ENCODE results near the gene KCNQ1OT1.

The KCNQ1OT1 gene

DNA sequence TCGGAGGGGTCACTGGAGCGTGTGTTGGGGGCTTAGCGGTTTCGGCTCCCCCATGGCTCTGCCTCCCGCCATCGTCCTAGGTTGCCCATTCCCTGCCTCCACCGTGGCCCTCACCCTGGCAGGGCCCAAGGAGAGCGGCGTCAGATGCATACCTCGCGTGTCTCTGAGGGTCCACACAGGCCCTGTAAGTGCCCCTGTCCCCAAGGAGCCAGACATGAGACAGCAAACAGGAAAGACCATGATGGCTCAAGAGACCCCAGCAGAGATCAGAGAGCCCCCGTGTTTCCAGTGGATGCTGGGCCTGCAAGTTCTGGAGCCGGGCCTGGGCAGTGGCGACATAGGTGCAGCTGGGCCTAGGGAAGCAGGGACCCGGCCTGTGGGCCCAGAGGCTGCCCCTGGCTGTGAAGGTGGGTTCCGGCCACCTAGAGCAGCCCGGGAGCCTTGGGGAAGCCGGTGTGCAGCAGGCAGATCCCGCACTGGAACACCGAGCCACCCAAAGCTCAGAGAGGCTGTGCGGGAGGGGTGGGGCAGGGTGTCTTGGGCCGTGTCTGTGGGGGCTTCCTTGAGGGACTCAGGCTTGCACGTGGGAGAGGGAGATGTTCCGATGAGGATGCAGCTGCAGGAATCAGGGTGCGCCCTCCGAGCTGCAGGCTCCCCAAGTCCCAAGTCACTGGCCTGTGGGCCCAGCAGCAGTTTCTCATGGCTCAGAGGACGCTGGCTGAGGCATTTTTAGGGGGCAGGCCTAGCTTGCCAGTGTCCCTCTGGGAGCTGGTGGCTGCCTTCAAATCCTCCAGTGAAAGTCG, 126.4 kb downstream of the KCNQ1OT1 start:
- no peaks in the 10 kb centered on the region for H3K4me1 ChIP-seq (ENCODE audit: low read length)
- H2AFZ ChIP-seq (ENCODE audit: low read depth, low read length): no peak overlapping the region
- H3K9me3 ChIP-seq (ENCODE audit: insufficient read depth, low read length): no peaks in the 10 kb centered on the region
- no peak for TF ChIP-seq EZH2phosphoT487 (IDR thresholded peaks at IDR 0.05; ENCODE audit: low read depth)
- TF ChIP-seq, protein P1, sequence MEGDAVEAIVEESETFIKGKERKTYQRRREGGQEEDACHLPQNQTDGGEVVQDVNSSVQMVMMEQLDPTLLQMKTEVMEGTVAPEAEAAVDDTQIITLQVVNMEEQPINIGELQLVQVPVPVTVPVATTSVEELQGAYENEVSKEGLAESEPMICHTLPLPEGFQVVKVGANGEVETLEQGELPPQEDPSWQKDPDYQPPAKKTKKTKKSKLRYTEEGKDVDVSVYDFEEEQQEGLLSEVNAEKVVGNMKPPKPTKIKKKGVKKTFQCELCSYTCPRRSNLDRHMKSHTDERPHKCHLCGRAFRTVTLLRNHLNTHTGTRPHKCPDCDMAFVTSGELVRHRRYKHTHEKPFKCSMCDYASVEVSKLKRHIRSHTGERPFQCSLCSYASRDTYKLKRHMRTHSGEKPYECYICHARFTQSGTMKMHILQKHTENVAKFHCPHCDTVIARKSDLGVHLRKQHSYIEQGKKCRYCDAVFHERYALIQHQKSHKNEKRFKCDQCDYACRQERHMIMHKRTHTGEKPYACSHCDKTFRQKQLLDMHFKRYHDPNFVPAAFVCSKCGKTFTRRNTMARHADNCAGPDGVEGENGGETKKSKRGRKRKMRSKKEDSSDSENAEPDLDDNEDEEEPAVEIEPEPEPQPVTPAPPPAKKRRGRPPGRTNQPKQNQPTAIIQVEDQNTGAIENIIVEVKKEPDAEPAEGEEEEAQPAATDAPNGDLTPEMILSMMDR (IDR thresholded peaks at IDR 0.05; ENCODE audit: low read depth, low read length): no peak
- H3K27ac ChIP-seq (ENCODE audit: low read length): no peak overlapping the region
- no peaks in the 10 kb centered on the region for H4K20me1 ChIP-seq (ENCODE audit: insufficient read depth, low read length)
- no peak overlapping the region for H3K4me3 ChIP-seq (ENCODE audit: low read length)
- no peaks in the 10 kb centered on the region for H3K27me3 ChIP-seq (ENCODE audit: low read depth, low read length)
- H3K9ac ChIP-seq (ENCODE audit: low read length): no peak overlapping the region
- H3K79me2 ChIP-seq (ENCODE audit: low read length): no peaks in the 10 kb centered on the region
- H3K4me2 ChIP-seq (ENCODE audit: low read length): no peak overlapping the region
- H3K36me3 ChIP-seq (replicated peaks; ENCODE audit: low read depth, low read length): no peaks in the 10 kb centered on the region

- no peaks in the 10 kb centered on the region for H3K36me3 ChIP-seq (replicated peaks; ENCODE audit: low read depth, low read length)
- no peak overlapping the region for H3K4me2 ChIP-seq (ENCODE audit: low read length)
- no peaks in the 10 kb centered on the region for H3K9me3 ChIP-seq (ENCODE audit: insufficient read depth, low read length)
- no peaks in the 10 kb centered on the region for H3K4me1 ChIP-seq (ENCODE audit: low read length)
- no peak overlapping the region for H3K4me3 ChIP-seq (ENCODE audit: low read length)
- no peaks in the 10 kb centered on the region for H3K27me3 ChIP-seq (ENCODE audit: low read depth, low read length)
- TF ChIP-seq, protein P1 (IDR thresholded peaks at IDR 0.05; ENCODE audit: low read depth, low read length): no peak
- TF ChIP-seq EZH2phosphoT487 (IDR thresholded peaks at IDR 0.05; ENCODE audit: low read depth): no peak
- no peak overlapping the region for H2AFZ ChIP-seq (ENCODE audit: low read depth, low read length)
- no peak overlapping the region for H3K27ac ChIP-seq (ENCODE audit: low read length)
- H3K9ac ChIP-seq (ENCODE audit: low read length): no peak overlapping the region
- H3K79me2 ChIP-seq (ENCODE audit: low read length): no peaks in the 10 kb centered on the region
- no peaks in the 10 kb centered on the region for H4K20me1 ChIP-seq (ENCODE audit: insufficient read depth, low read length)
Measured at GRCh38 chr11:2572491-2573239, 127.1 kb downstream of the KCNQ1OT1 start.

GRCh38 chr11:2571598-2572281, 128.1 kb downstream of the KCNQ1OT1 start:
- no peak overlapping the region for H2AFZ ChIP-seq (ENCODE audit: low read depth, low read length)
- no peaks in the 10 kb centered on the region for H3K27me3 ChIP-seq (ENCODE audit: low read depth, low read length)
- H3K4me2 ChIP-seq (ENCODE audit: low read length): no peak overlapping the region
- no peaks in the 10 kb centered on the region for H3K4me1 ChIP-seq (ENCODE audit: low read length)
- no peaks in the 10 kb centered on the region for H4K20me1 ChIP-seq (ENCODE audit: insufficient read depth, low read length)
- TF ChIP-seq, protein P1 (IDR thresholded peaks at IDR 0.05; ENCODE audit: low read depth, low read length): no peak
- no peak for TF ChIP-seq EZH2phosphoT487 (IDR thresholded peaks at IDR 0.05; ENCODE audit: low read depth)
- no peaks in the 10 kb centered on the region for H3K36me3 ChIP-seq (replicated peaks; ENCODE audit: low read depth, low read length)
- no peaks in the 10 kb centered on the region for H3K9me3 ChIP-seq (ENCODE audit: insufficient read depth, low read length)
- H3K9ac ChIP-seq (ENCODE audit: low read length): no peak overlapping the region
- no peak overlapping the region for H3K27ac ChIP-seq (ENCODE audit: low read length)
- no peak overlapping the region for H3K4me3 ChIP-seq (ENCODE audit: low read length)
- H3K79me2 ChIP-seq (ENCODE audit: low read length): no peaks in the 10 kb centered on the region

Data from OCI-LY3 (cell line).